A673 (cell line): ENCODE results near the gene MGP.

ENCODE experiments used
- CTCF ChIP-seq: fragments of 300-800, 200-600 bp; sonication (generic); conservative IDR thresholded peaks from 2 replicates; pipeline ENCODE4 v1.5.1; 2017; ENCODE audit warnings: low read depth, mild to moderate bottlenecking, antibody characterized with exemption, low read length, moderate library complexity, mixed read lengths
- EZH2 ChIP-seq: fragments of 200-600 bp; sonication (generic); IDR thresholded peaks from 2 replicates; pipeline ENCODE4 v1.6.1; 2017; ENCODE audit warnings: borderline replicate concordance, low read depth, mild to moderate bottlenecking, mixed read lengths, antibody characterized with exemption, low read length; ENCODE audit not compliant: poor library complexity, severe bottlenecking

GRCh38 chr12:14841761-14842160 lies 43.9 kb downstream of the MGP start:
- TF ChIP-seq CTCF = no peak
- TF ChIP-seq EZH2 = no peak
